Activated naive CD4-positive, alpha-beta T cell treated with anti-CD3 and anti-CD28 coated beads, Interleukin-2, amount 10 ng/mL, durations not matched to agents 7 days and 5 days (primary cell): ENCODE measurements around the gene RBM19.
"Not testable (repeated sequence)": the region's sequence is repeated elsewhere in the genome, so short reads cannot be mapped to it uniquely, and the experiment has no call there.

Source experiments
- CTCF ChIA-PET: fragments of 350-600 bp; sonication (Branson Sonifier 250); formaldehyde crosslinking; loops from one replicate; lab custom pipeline; 2021; ENCODE audit warnings: antibody characterized with exemption; lab: Charles Lee
- DNase-seq: peaks from one replicate; pipeline ENCODE4 v3.0.0-alpha.2; 2020
- H3K27ac Mint-ChIP-seq: one replicate; pipeline ENCODE4 v1.8.0; 2021; ENCODE audit warnings: mild to moderate bottlenecking, moderate library complexity, mixed read lengths
- H3K27me3 Mint-ChIP-seq: one replicate; pipeline ENCODE4 v1.8.0; 2021; ENCODE audit warnings: mild to moderate bottlenecking, mixed read lengths
- H3K36me3 Mint-ChIP-seq: one replicate; pipeline ENCODE4 v1.8.0; 2021; ENCODE audit warnings: mixed read lengths
- H3K4me1 Mint-ChIP-seq: one replicate; pipeline ENCODE4 v1.8.0; 2021; ENCODE audit warnings: mixed read lengths
- H3K4me3 Mint-ChIP-seq: one replicate; pipeline ENCODE4 v1.8.0; 2021; ENCODE audit warnings: mild to moderate bottlenecking, moderate library complexity, mixed read lengths
- H3K9me3 Mint-ChIP-seq: one replicate; pipeline ENCODE4 v1.8.0; 2021; ENCODE audit warnings: mixed read lengths

Gene RBM19

GRCh38 chr12:113997365-113997764 is 31.2 kb upstream of the RBM19 start:
- Mint-ChIP-seq H3K27me3 (peaks cover 14% of the 10 kb centered on the region), H3K27ac (no peak overlapping the region), H3K36me3 (no peaks in the 10 kb centered on the region), H3K4me3 (no peak overlapping the region), H3K9me3 (no peaks in the 10 kb centered on the region), H3K4me1 (no peaks in the 10 kb centered on the region)
- DNase-seq: no peak
- CTCF ChIA-PET: interaction anchor here (1.0 kb wide), 1 partner anchor 17 kb away, joined by 3 read pairs; no protein-coding TSS in a partner anchor

GRCh38 chr12:113996026-113996425 is 29.9 kb upstream of the RBM19 start:
- Mint-ChIP-seq H3K27ac (no peak overlapping the region), H3K4me1 (no peaks in the 10 kb centered on the region), H3K36me3 (no peaks in the 10 kb centered on the region), H3K27me3 (peaks cover 14% of the 10 kb centered on the region), H3K9me3 (no peaks in the 10 kb centered on the region), H3K4me3 (no peak overlapping the region)
- no peak for DNase-seq
- CTCF ChIA-PET: interaction anchor here (0.9 kb wide), 1 partner anchor 16 kb away, joined by 3 read pairs; no protein-coding TSS in a partner anchor

DNA sequence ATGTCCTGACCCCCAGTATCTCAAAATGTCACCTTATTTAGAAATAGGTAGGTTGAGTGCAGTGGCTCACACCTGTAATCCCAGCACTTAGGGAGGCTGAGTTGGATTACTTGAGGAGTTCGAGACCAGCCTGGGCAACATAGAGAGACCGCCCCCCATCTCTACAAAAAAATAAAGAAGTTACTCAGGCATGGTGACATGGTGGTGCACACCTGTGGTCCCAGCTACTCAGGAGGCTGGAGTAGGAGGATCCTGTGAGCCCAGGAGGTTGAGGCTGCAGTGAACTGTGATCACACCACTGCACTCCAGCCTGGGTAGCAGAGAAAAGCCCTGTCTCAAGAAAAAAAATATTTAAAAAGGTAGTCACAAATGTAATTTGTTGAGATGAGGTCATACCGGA is 27.9 kb upstream of the RBM19 start:
- Mint-ChIP-seq H3K27ac (no peak overlapping the region), H3K9me3 (no peaks in the 10 kb centered on the region), H3K27me3 (peaks cover 21% of the 10 kb centered on the region), H3K4me1 (no peaks in the 10 kb centered on the region), H3K36me3 (no peaks in the 10 kb centered on the region), H3K4me3 (no peak overlapping the region)
- CTCF ChIA-PET: no interaction called here
- no peak for DNase-seq

DNA sequence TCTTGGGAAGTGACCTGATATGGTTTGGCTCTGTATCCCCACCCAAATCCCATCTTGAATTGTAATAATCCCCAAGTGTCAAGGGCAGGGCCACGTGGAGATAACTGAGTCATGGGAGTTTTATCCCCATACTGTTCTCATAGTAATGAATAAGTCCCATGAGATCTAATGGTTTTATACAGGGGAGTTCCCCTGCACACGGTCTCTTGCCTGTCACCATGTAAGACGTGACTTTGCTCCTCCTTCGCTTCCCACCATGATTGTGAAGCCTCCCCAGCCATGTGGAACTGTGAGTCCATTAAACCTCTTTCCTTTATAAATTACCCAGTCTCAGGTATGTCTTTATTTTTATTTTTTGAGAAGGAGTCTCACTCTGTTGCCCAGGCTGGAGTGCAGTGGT is 26.6 kb upstream of the RBM19 start:
- H3K4me1 Mint-ChIP-seq, H3K9me3 Mint-ChIP-seq, CTCF ChIA-PET, H3K27ac Mint-ChIP-seq, DNase-seq, H3K4me3 Mint-ChIP-seq, H3K36me3 Mint-ChIP-seq: not testable (repeated sequence)
- H3K27me3 Mint-ChIP-seq: peaks cover 27% of the 10 kb centered on the region

- Mint-ChIP-seq H3K27ac (no peak overlapping the region), H3K4me3 (no peak overlapping the region), H3K27me3 (peaks cover 33% of the 10 kb centered on the region), H3K4me1 (no peaks in the 10 kb centered on the region), H3K36me3 (no peaks in the 10 kb centered on the region), H3K9me3 (no peaks in the 10 kb centered on the region)
- no peak for DNase-seq
- CTCF ChIA-PET: interaction anchor here (1.4 kb wide), 1 partner anchor 517 kb away, joined by 4 read pairs; no protein-coding TSS in a partner anchor
Measured at GRCh38 chr12:113991224-113992044, 25.3 kb upstream of the RBM19 start.

DNA sequence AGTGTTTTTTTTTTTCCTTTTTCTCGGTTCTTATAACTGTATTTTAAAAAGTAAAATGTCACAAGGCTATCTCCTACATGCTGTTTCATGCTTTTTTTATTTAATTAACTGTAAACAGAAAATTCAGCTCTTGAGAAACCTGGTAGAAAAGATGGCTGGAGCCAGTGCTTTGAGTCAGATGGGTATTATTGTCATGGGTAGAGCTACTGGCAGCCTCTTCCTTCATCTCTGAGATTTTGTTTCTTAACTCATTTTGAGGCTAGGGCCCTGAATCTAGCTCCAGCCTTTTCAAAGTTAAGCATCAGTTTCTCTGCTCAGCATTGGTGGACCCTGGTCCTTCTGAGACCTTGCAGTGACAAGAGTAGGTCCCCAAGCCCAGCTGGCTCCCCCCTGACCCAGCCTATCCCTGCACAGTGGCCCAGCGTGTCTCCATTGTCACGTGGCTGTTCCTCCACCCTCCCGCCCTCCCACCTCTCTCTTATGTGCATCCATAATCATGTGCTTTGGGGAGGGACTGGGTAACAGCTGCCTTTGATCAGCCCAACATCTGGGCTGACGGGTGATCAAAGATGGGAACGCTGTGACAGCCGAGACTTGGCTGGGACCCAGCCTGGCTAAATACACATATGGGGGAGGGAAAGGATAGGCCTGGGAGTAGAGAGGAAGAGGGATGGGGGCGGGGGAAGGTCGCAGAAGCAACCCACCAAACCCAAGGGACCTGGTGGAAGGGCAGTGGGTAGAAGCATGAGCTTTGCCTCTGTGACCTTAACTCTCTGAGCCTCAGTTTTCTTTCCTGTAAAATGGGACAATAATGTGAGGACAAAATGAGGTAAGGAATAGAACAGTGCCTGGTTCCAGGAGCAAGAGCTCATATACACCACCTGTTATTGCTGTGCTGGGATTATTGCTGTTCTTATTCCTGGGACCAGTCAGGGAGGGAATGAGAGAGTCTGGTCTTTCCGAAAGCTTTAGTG is 24.4 kb upstream of the RBM19 start:
- H3K4me3 Mint-ChIP-seq: no peak overlapping the region

DNA sequence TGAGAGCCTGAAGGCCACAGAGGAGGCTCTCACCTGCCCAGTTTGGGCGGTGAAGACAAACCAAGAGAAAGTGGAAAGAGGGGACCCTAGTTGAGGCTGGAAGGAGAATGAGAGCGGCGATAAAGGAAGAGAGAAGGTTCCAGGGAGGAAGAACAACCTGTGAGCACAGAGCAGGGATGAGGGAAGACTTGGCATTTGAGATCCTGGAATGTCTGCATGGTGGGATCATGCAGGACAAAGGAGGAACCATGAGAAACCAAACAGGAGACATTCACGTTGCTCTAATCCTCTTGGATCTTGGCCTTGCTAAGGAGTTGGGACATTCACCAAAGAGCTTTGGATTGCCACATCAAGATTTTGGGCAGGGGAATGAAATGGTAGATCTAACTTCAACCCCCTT is 22.9 kb upstream of the RBM19 start:
- no peaks in the 10 kb centered on the region for H3K36me3 Mint-ChIP-seq
- no peak overlapping the region for H3K4me3 Mint-ChIP-seq
- no peaks in the 10 kb centered on the region for H3K4me1 Mint-ChIP-seq
- H3K27ac Mint-ChIP-seq: no peak overlapping the region
- CTCF ChIA-PET: no interaction called here
- no peak for DNase-seq
- H3K27me3 Mint-ChIP-seq: peaks cover 26% of the 10 kb centered on the region
- H3K9me3 Mint-ChIP-seq: no peaks in the 10 kb centered on the region

More for the DNA sequence above, 24.4 kb upstream of the RBM19 start:
- Mint-ChIP-seq H3K36me3 (no peaks in the 10 kb centered on the region), H3K27me3 (peaks cover 26% of the 10 kb centered on the region), H3K27ac (no peak overlapping the region), H3K4me1 (no peaks in the 10 kb centered on the region), H3K9me3 (no peaks in the 10 kb centered on the region)
- no peak for DNase-seq
- CTCF ChIA-PET: interaction anchor here (1.4 kb wide), 1 partner anchor 518 kb away, joined by 4 read pairs; no protein-coding TSS in a partner anchor

GRCh38 chr12:113988064-113988451 is 21.9 kb upstream of the RBM19 start:
- no peaks in the 10 kb centered on the region for H3K36me3 Mint-ChIP-seq
- CTCF ChIA-PET: no interaction called here
- H3K4me3 Mint-ChIP-seq: no peak overlapping the region
- H3K9me3 Mint-ChIP-seq: no peaks in the 10 kb centered on the region
- H3K27me3 Mint-ChIP-seq: peaks cover 32% of the 10 kb centered on the region
- DNase-seq: no peak
- H3K27ac Mint-ChIP-seq: no peak overlapping the region
- H3K4me1 Mint-ChIP-seq: no peaks in the 10 kb centered on the region

DNA sequence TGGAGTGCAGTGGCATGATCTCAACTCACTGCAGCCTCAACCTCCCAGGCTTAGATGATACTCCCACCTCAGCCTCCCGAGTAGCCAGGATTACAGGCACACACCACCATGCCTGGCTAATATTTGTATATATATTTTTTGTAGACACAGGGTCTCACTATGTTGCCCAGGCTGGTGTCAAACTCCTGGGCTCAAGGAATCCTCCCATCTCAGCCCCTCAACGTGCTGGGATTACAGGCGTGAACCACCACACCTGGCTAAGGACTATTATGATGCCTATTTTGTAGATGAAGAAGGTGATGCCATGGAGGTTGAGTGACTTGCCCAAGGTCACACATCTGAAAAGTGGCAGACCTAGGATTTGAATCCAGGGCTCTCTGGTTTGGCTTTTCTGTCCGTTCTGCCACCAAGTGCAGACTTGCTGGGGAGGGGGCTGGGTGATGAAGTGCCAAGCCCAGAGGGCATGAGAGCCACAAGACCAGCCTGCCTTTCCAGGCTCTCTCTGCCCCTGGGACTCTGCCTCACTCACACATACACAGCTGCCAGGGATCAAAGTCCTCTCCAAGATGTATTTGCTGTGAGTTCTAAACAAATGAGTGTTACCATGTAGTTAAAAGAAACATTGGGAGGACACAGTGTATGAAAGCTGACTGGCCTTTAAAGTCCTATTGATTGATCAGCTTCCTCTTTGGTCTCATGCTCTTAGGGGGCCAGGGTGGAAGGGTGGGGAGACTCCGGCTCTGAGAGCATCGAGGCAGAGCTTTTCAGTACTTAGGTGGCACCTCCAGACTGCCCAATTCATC is 21.3 kb upstream of the RBM19 start:
- DNase-seq: no peak
- CTCF ChIA-PET: no interaction called here
- Mint-ChIP-seq H3K36me3 (no peaks in the 10 kb centered on the region), H3K27ac (no peak overlapping the region), H3K4me1 (no peaks in the 10 kb centered on the region), H3K4me3 (no peak overlapping the region), H3K27me3 (peaks cover 30% of the 10 kb centered on the region), H3K9me3 (no peaks in the 10 kb centered on the region)

DNA sequence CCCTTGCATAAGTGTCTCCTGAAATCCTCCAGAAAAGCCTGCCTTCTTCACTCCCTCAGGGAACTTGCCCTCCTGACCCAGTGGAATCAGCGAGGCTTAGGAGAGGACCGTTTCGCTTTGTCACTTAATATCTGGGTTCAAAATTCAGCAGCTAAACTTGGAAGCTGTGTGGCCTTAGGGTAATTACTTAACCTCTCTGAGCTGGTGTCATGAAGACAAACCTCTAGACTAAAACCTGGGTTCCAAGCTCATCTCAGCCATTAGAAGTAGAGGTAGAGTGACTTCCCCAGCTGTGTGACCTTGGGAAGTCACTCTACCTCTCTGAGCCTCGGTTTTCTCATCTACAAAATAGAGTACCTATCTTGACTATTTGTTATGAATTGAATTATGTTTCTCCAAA is 18.3 kb upstream of the RBM19 start:
- no peak overlapping the region for H3K27ac Mint-ChIP-seq
- peaks cover 25% of the 10 kb centered on the region for H3K27me3 Mint-ChIP-seq
- CTCF ChIA-PET: no interaction called here
- H3K36me3 Mint-ChIP-seq: no peaks in the 10 kb centered on the region
- DNase-seq: no peak
- no peak overlapping the region for H3K4me3 Mint-ChIP-seq
- H3K9me3 Mint-ChIP-seq: no peaks in the 10 kb centered on the region
- no peaks in the 10 kb centered on the region for H3K4me1 Mint-ChIP-seq

DNA sequence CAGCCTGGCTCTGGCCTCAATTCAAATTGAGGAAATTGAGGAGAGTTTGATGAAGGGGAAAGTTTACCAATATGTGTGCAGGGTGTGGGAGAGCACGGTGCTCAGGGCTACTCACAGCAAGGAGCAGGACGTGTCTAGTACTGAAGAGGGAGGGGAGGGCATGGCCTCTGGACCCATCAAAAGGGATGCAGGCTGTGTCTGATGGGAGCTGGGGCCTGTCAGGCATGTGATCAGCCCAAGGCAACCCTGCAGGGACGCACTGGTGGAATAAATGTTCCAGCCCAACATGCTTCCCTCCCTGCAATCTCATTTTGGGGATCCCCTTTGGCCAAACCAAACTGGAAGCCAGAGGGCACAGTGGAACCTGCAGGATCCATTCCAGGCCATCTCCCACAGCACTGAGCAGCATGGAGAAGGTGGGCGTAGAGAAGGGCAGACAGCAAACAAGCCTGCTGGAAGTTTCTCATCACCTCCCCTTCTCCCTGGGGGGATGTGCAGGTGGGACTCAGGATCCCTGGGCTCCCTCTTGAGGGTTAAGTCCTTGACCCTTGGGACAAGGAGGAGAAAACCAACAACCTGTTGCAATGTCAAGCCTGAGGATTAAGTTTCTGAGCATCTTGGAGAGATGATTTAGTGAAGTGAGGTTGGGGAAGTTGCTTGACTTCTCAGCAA is 17.8 kb upstream of the RBM19 start:
- Mint-ChIP-seq H3K27ac (no peak overlapping the region), H3K9me3 (no peaks in the 10 kb centered on the region), H3K4me1 (no peaks in the 10 kb centered on the region), H3K27me3 (peaks cover 23% of the 10 kb centered on the region), H3K36me3 (no peaks in the 10 kb centered on the region), H3K4me3 (no peak overlapping the region)
- CTCF ChIA-PET: no interaction called here
- no peak for DNase-seq

GRCh38 chr12:113983265-113983664 is 17.1 kb upstream of the RBM19 start:
- no peaks in the 10 kb centered on the region for H3K9me3 Mint-ChIP-seq
- H3K4me1 Mint-ChIP-seq: no peaks in the 10 kb centered on the region
- CTCF ChIA-PET: interaction anchor here (1.3 kb wide), 1 partner anchor 525 kb away, joined by 4 read pairs; no protein-coding TSS in a partner anchor
- no peaks in the 10 kb centered on the region for H3K36me3 Mint-ChIP-seq
- no peak overlapping the region for H3K27ac Mint-ChIP-seq
- no peak overlapping the region for H3K4me3 Mint-ChIP-seq
- peaks cover 20% of the 10 kb centered on the region for H3K27me3 Mint-ChIP-seq
- DNase-seq: no peak

GRCh38 chr12:113981876-113982275 is 15.8 kb upstream of the RBM19 start:
- Mint-ChIP-seq H3K27me3 (peaks cover 17% of the 10 kb centered on the region), H3K27ac (no peak overlapping the region), H3K36me3 (no peaks in the 10 kb centered on the region), H3K9me3 (no peaks in the 10 kb centered on the region), H3K4me3 (no peak overlapping the region), H3K4me1 (no peaks in the 10 kb centered on the region)
- CTCF ChIA-PET: interaction anchor here (1.3 to 2.4 kb wide), 4 partner anchors 10 to 527 kb away, joined by 4 to 36 read pairs (median 8); partner anchors contain the start of gene RBM19
- DNase-seq: no peak
